Neural cell (in vitro differentiated cells): ENCODE data around the gene TMPRSS3. TPM values are rescaled to one million over a fixed set of nuclear protein-coding genes. Genes with fewer than 3 reads are reported as not detected.

Source experiments
- H2AFZ ChIP-seq: fragments of 200-600, 300-800 bp; sonication (generic), shearing (Covaris generic); 2 replicates; pipeline ENCODE4 v1.6.0; 2014; ENCODE audit warnings: low read depth, mild to moderate bottlenecking, antibody characterized with exemption, low read length, moderate library complexity
- H3F3A ChIP-seq: fragments of 200-600 bp; shearing (Covaris generic); 2 replicates; pipeline ENCODE4 v1.6.1; 2016; ENCODE audit warnings: mild to moderate bottlenecking, moderate library complexity, mixed read lengths, antibody characterized with exemption, low read length; ENCODE audit not compliant: insufficient read depth, poor library complexity, severe bottlenecking
- H3K27ac ChIP-seq: fragments of 200-600, 300-800 bp; sonication (generic), shearing (Covaris generic); 2 replicates; pipeline ENCODE4 v1.5.1; 2014; ENCODE audit warnings: mild to moderate bottlenecking, low read length, moderate library complexity
- H3K27me3 ChIP-seq: fragments of 300-800, 200-600 bp; sonication (generic), shearing (Covaris generic); 2 replicates; pipeline ENCODE4 v1.6.0; 2014; ENCODE audit warnings: mild to moderate bottlenecking, low read depth, low read length, moderate library complexity; ENCODE audit not compliant: insufficient read depth
- H3K36me3 ChIP-seq: fragments of 300-800, 200-600 bp; sonication (generic), shearing (Covaris generic); 2 replicates; pipeline ENCODE4 v1.5.1; 2014; ENCODE audit warnings: mild to moderate bottlenecking, antibody characterized with exemption, low read length, moderate library complexity; ENCODE audit not compliant: insufficient read depth
- H3K4me2 ChIP-seq: fragments of 300-800, 200-600 bp; sonication (generic), shearing (Covaris generic); 2 replicates; pipeline ENCODE4 v1.6.0; 2014; ENCODE audit warnings: mild to moderate bottlenecking, low read length
- H3K4me3 ChIP-seq: fragments of 300-800, 200-600 bp; sonication (generic), shearing (Covaris generic); 2 replicates; pipeline ENCODE4 v1.5.1; 2014; ENCODE audit warnings: mild to moderate bottlenecking, low read length, moderate library complexity
- H3K79me2 ChIP-seq: fragments of 200-600 bp; shearing (Covaris generic); replicated peaks from 2 replicates; pipeline ENCODE4 v1.6.0; 2014; ENCODE audit warnings: mild to moderate bottlenecking, low read length, moderate library complexity; ENCODE audit not compliant: insufficient read depth
- H3K9ac ChIP-seq: fragments of 300-800, 200-600 bp; sonication (generic), shearing (Covaris generic); 2 replicates; pipeline ENCODE4 v1.6.1; 2016; ENCODE audit warnings: mild to moderate bottlenecking, low read length, mixed read lengths
- H3K9me2 ChIP-seq: fragments of 200-600 bp; shearing (Covaris generic); 2 replicates; pipeline ENCODE4 v1.6.1; 2016; ENCODE audit warnings: mild to moderate bottlenecking, low read length, mixed read lengths; ENCODE audit not compliant: insufficient read depth
- H3K9me3 ChIP-seq: fragments of 200-600, 300-800 bp; sonication (generic), shearing (Covaris generic); 2 replicates; pipeline ENCODE4 v1.6.1; 2016; ENCODE audit warnings: mild to moderate bottlenecking, mixed run types, low read length, moderate library complexity, mixed read lengths
- H4K20me1 ChIP-seq: fragments of 200-600 bp; shearing (Covaris generic); 2 replicates; pipeline ENCODE4 v1.6.1; 2016; ENCODE audit warnings: mild to moderate bottlenecking, mixed run types; ENCODE audit not compliant: insufficient read depth
- CTCF ChIP-seq: fragments of 450-650 bp; IDR thresholded peaks from 2 replicates; pipeline ENCODE4 v1.5.1; 2014; ENCODE audit warnings: antibody characterized with exemption, mild to moderate bottlenecking, moderate library complexity; ENCODE audit not compliant: poor library complexity, severe bottlenecking
- EP300 ChIP-seq: fragments of 450-650 bp; conservative IDR thresholded peaks from 2 replicates; pipeline ENCODE4 v1.6.1; 2014; ENCODE audit warnings: antibody characterized with exemption, mild to moderate bottlenecking, moderate library complexity; ENCODE audit not compliant: poor library complexity, severe bottlenecking
- EZH2 ChIP-seq: fragments of 200-600, 300-800 bp; shearing (Covaris generic), sonication (generic); IDR thresholded peaks from 2 replicates; pipeline ENCODE4 v1.6.1; 2014; ENCODE audit warnings: antibody characterized with exemption, low read length, borderline replicate concordance, mild to moderate bottlenecking; ENCODE audit not compliant: insufficient read depth, poor library complexity, severe bottlenecking
- MXI1 ChIP-seq: fragments of 450-650 bp; conservative IDR thresholded peaks from 2 replicates; pipeline ENCODE4 v1.6.1; 2014; ENCODE audit warnings: antibody characterized with exemption, mild to moderate bottlenecking; ENCODE audit not compliant: poor library complexity, severe bottlenecking
- POLR2AphosphoS5 ChIP-seq: IDR thresholded peaks from 2 replicates; pipeline ENCODE4 v1.6.1; 2012
- RAD21 ChIP-seq: fragments of 450-650 bp; conservative IDR thresholded peaks from 2 replicates; pipeline ENCODE4 v1.6.1; 2014; ENCODE audit warnings: antibody characterized with exemption, mild to moderate bottlenecking, moderate library complexity
- REST ChIP-seq: IDR thresholded peaks from 2 replicates; pipeline ENCODE4 v1.6.1; 2012; ENCODE audit warnings: borderline replicate concordance
- SMC3 ChIP-seq: fragments of 450-650 bp; conservative IDR thresholded peaks from 2 replicates; pipeline ENCODE4 v1.6.1; 2014; ENCODE audit warnings: antibody characterized with exemption, mild to moderate bottlenecking, moderate library complexity; ENCODE audit not compliant: poor library complexity
- TAF1 ChIP-seq: IDR thresholded peaks from 2 replicates; pipeline ENCODE4 v1.6.1; 2012; ENCODE audit warnings: low read depth
- polyA plus RNA-seq: library from polyadenylated mRNA; depleted of rRNA; stranded (reverse); fragments of >200 nt; gene quantifications from 2 replicates; pipeline ENCODE4 v1.2.3, GENCODE V29; 2014

Gene TMPRSS3
- polyA plus RNA-seq, 1 donor from 2014 or later, result 0.12 TPM

GRCh38 chr21:42441963-42442362 lies 46.1 kb upstream of the TMPRSS3 start:
- no peak for TF ChIP-seq EZH2
- no peak for TF ChIP-seq POLR2AphosphoS5
- TF ChIP-seq CTCF, result no peak
- TF ChIP-seq TAF1, result no peak
- no peak for TF ChIP-seq RAD21
- TF ChIP-seq REST, result no peak
- no peak for TF ChIP-seq MXI1
- H3F3A ChIP-seq, result no peaks in the 10 kb centered on the region
- H3K79me2 ChIP-seq, result no peaks in the 10 kb centered on the region
- H3K27ac ChIP-seq, result no peak overlapping the region
- no peak overlapping the region for H3K9ac ChIP-seq
- no peak overlapping the region for H2AFZ ChIP-seq
- no peaks in the 10 kb centered on the region for H3K9me2 ChIP-seq
- H3K4me3 ChIP-seq, result no peak overlapping the region
- H3K4me2 ChIP-seq, result no peak overlapping the region
- H4K20me1 ChIP-seq, result no peaks in the 10 kb centered on the region
- no peaks in the 10 kb centered on the region for H3K27me3 ChIP-seq
- no peaks in the 10 kb centered on the region for H3K9me3 ChIP-seq
- H3K36me3 ChIP-seq, result no peaks in the 10 kb centered on the region

GRCh38 chr21:42440187-42440792 lies 44.4 kb upstream of the TMPRSS3 start:
- Histone ChIP-seq H2AFZ (no peak overlapping the region), H3F3A (no peaks in the 10 kb centered on the region), H3K79me2 (no peaks in the 10 kb centered on the region), H3K4me3 (no peak overlapping the region), H4K20me1 (no peaks in the 10 kb centered on the region), H3K36me3 (no peaks in the 10 kb centered on the region), H3K9me3 (no peaks in the 10 kb centered on the region), H3K27me3 (no peaks in the 10 kb centered on the region), H3K4me2 (no peak overlapping the region), H3K9ac (no peak overlapping the region), H3K9me2 (no peaks in the 10 kb centered on the region), H3K27ac (no peak overlapping the region)
- TF ChIP-seq SMC3 (no peak), RAD21 (no peak), EZH2 (no peak), EP300 (no peak), MXI1 (no peak), POLR2AphosphoS5 (no peak), REST (no peak), CTCF (no peak), TAF1 (no peak)
